SK-N-SH (cell line): ENCODE data around the gene MAMDC2. TPM values are rescaled to one million over a fixed set of nuclear protein-coding genes. Genes with fewer than 3 reads are reported as not detected.

Experiments
- CTCF ChIA-PET: fragments of 300-600, 350-600 bp; formaldehyde crosslinking; extraction: SDS; loops from one replicate; lab custom pipeline; 2021; lab: Yijun Ruan, JAX
- POLR2A ChIA-PET: fragments of 350-600 bp; sonication (Branson Sonifier 250); formaldehyde crosslinking; extraction: SDS; loops from one replicate; lab custom pipeline; 2020; ENCODE audit warnings: antibody characterized with exemption, inconsistent platforms; lab: Yijun Ruan, JAX
- DNase-seq: peaks from one replicate; pipeline ENCODE4 v3.0.0; 2012
- H2AFZ ChIP-seq: fragments of 200-600 bp; sonication (generic); 2 replicates; pipeline ENCODE4 v1.8.1; 2016; ENCODE audit warnings: antibody characterized with exemption, mild to moderate bottlenecking, low read depth
- H3F3A ChIP-seq: fragments of 200-600 bp; sonication (generic); replicated peaks from 2 replicates; pipeline ENCODE3; 2016; ENCODE audit warnings: antibody characterized with exemption, mild to moderate bottlenecking; ENCODE audit not compliant: insufficient read depth
- H3K27ac ChIP-seq, 2 experiments: fragments of 200-500 bp in 1 of 2; fragments of 200-600 bp in 1 of 2; sonication (Bioruptor generic) in 1 of 2; sonication (generic), shearing (Covaris generic) in 1 of 2; 2 replicates each; pipeline versions ENCODE4 v1.5.1 to v1.6.1; 2014 to 2016; ENCODE audit warnings: low read depth in 2 of 2, inconsistent platforms in 1 of 2, low read length in 1 of 2, mild to moderate bottlenecking in 1 of 2, mixed read lengths in 1 of 2
- H3K27me3 ChIP-seq: fragments of 200-600 bp; sonication (generic), shearing (Covaris generic); 2 replicates; pipeline ENCODE4 v1.6.1; 2016; ENCODE audit warnings: mixed run types; ENCODE audit not compliant: insufficient read depth
- H3K36me3 ChIP-seq, 2 experiments: fragments of 200-500 bp in 1 of 2; fragments of 200-600 bp in 1 of 2; sonication (Bioruptor generic) in 1 of 2; sonication (generic) in 1 of 2; replicated peaks in 1 of 2; 2 replicates each; pipeline versions ENCODE3 to v1.5.1; 2014 to 2016; ENCODE audit warnings: low read length in 1 of 2, mild to moderate bottlenecking in 1 of 2; ENCODE audit not compliant: insufficient read depth in 2 of 2, control insufficient read depth in 1 of 2
- H3K4me1 ChIP-seq, 2 experiments: fragments of 200-500 bp in 1 of 2; fragments of 200-600 bp in 1 of 2; sonication (Bioruptor generic) in 1 of 2; sonication (generic), shearing (Covaris generic) in 1 of 2; 2 replicates each; pipeline versions ENCODE4 v1.5.1 to v1.6.1; 2014 to 2016; ENCODE audit warnings: low read depth in 1 of 2, low read length in 1 of 2, mixed run types in 1 of 2; ENCODE audit not compliant: insufficient read depth in 2 of 2, control insufficient read depth in 1 of 2
- H3K4me2 ChIP-seq: fragments of 200-600 bp; sonication (generic), shearing (Covaris generic); 2 replicates; pipeline ENCODE4 v1.6.1; 2017; ENCODE audit warnings: mixed run types
- H3K4me3 ChIP-seq, 2 experiments: fragments of 200-500 bp in 1 of 2; fragments of 200-600 bp in 1 of 2; sonication (Bioruptor generic) in 1 of 2; sonication (generic), shearing (Covaris generic) in 1 of 2; 2 replicates each; pipeline versions ENCODE4 v1.5.1 to v1.8.1; 2014 to 2016; ENCODE audit warnings: low read depth in 2 of 2, inconsistent platforms in 1 of 2, low read length in 1 of 2, mild to moderate bottlenecking in 1 of 2, mixed read lengths in 1 of 2, moderate library complexity in 1 of 2
- H3K79me2 ChIP-seq: fragments of 200-600 bp; sonication (generic); 2 replicates; pipeline ENCODE4 v1.8.1; 2017; ENCODE audit warnings: mild to moderate bottlenecking; ENCODE audit not compliant: insufficient read depth
- H3K9ac ChIP-seq: fragments of 200-600 bp; sonication (generic); 2 replicates; pipeline ENCODE4 v1.6.1; 2017; ENCODE audit warnings: mixed run types
- H3K9me2 ChIP-seq: fragments of 200-600 bp; sonication (generic); 2 replicates; pipeline ENCODE4 v1.6.1; 2017; ENCODE audit warnings: mixed run types
- H3K9me3 ChIP-seq: fragments of 200-600 bp; sonication (generic); 2 replicates; pipeline ENCODE4 v1.6.1; 2017; ENCODE audit warnings: mixed run types, mild to moderate bottlenecking, moderate library complexity
- H4K20me1 ChIP-seq: fragments of 200-600 bp; sonication (generic); 2 replicates; pipeline ENCODE4 v1.6.1; 2017; ENCODE audit warnings: mild to moderate bottlenecking, mixed run types; ENCODE audit not compliant: insufficient read depth
- CHD2 ChIP-seq: fragments of 150-350 bp; IDR thresholded peaks from 2 replicates; pipeline ENCODE4 v1.6.1; 2018; ENCODE audit warnings: low read length; ENCODE audit not compliant: partially characterized antibody
- ELF1 ChIP-seq: IDR thresholded peaks from 2 replicates; pipeline ENCODE4 v1.4.0; 2012
- EP300 ChIP-seq, 2 experiments: IDR thresholded peaks; 2 replicates each; pipeline versions ENCODE4 v1.4.0 to v1.6.1; 2012; ENCODE audit warnings: borderline replicate concordance in 1 of 2, low read depth in 1 of 2, low read length in 1 of 2
- EZH2phosphoT487 ChIP-seq: fragments of 200-600 bp; sonication (generic); IDR thresholded peaks from 2 replicates; pipeline ENCODE4 v1.6.1; 2017; ENCODE audit warnings: low read depth, mixed run types, mild to moderate bottlenecking, antibody characterized with exemption, moderate library complexity, borderline replicate concordance
- GABPA ChIP-seq: IDR thresholded peaks from 2 replicates; pipeline ENCODE4 v1.4.0; 2012; ENCODE audit warnings: low read depth, mild to moderate bottlenecking
- GATA2 ChIP-seq: sonication (generic); formaldehyde crosslinking; IDR thresholded peaks from 2 replicates; pipeline ENCODE4 v1.5.0; 2020; ENCODE audit warnings: mild to moderate bottlenecking, missing genetic modification reagents
- MEF2A ChIP-seq: IDR thresholded peaks from 2 replicates; pipeline ENCODE4 v1.4.0; 2012; ENCODE audit warnings: low read depth, borderline replicate concordance
- NFIC ChIP-seq: IDR thresholded peaks from 2 replicates; pipeline ENCODE4 v1.4.0; 2012; ENCODE audit warnings: borderline replicate concordance
- RAD21 ChIP-seq: IDR thresholded peaks from 2 replicates; pipeline ENCODE4 v1.6.1; 2012; ENCODE audit warnings: mild to moderate bottlenecking, low read length
- RCOR1 ChIP-seq: fragments of 150-350 bp; IDR thresholded peaks from 2 replicates; pipeline ENCODE4 v1.6.1; 2017; ENCODE audit warnings: antibody characterized with exemption, low read length
- REST ChIP-seq: IDR thresholded peaks from 2 replicates; pipeline ENCODE4 v1.6.1; 2012; ENCODE audit warnings: mild to moderate bottlenecking, low read depth, low read length, moderate library complexity
- RXRA ChIP-seq: IDR thresholded peaks from 2 replicates; pipeline ENCODE4 v1.4.0; 2012; ENCODE audit warnings: low read depth, mild to moderate bottlenecking, borderline replicate concordance
- SMC3 ChIP-seq: IDR thresholded peaks from 2 replicates; pipeline ENCODE4 v1.6.1; 2012; ENCODE audit warnings: low read depth, low read length, improper control_type of control experiment
- WGBS: methylation state at CpG from one replicate; pipeline ENCODE4 v1.1.6; 2017; ENCODE audit warnings: low lambda C conversion rate; 5-methylcytosine and 5-hydroxymethylcytosine counted together
- polyA plus RNA-seq, 3 experiments: library from polyadenylated mRNA; depleted of rRNA; stranded (reverse); fragments of >200 nt; gene quantifications; 2 replicates each; pipeline ENCODE4 v1.2.3, GENCODE V29; 2012

The MAMDC2 gene
- polyA plus RNA-seq, 1 of the 3 experiments (the other 2 are of a cell fraction) = not detected

- H3K9me2 ChIP-seq = no peaks in the 10 kb centered on the region
- TF ChIP-seq ELF1 (no peak), REST (no peak), RCOR1 (no peak), EZH2phosphoT487 (no peak), EP300 (IDR thresholded peaks at IDR 0.05; ENCODE audit: borderline replicate concordance in 1 of 2, low read depth in 1 of 2, low read length in 1 of 2) (no peak), SMC3 (no peak), RAD21 (no peak), GABPA (no peak), GATA2 (CRISPR knock-in tag) (no peak)
- TF ChIP-seq, all 33 proteins: peak for 0
- DNase-seq = no peak
- no peak overlapping the region for H3K27ac ChIP-seq
- H3K4me2 ChIP-seq = no peak overlapping the region; the same call in 1 of the 2 replicates
- H3K9ac ChIP-seq = no peak overlapping the region
- POLR2A ChIA-PET = interaction anchor here (0.5 to 1.1 kb wide), 2 partner anchors 156 to 188 kb away, joined by 3 read pairs; no protein-coding TSS in a partner anchor
- 93% methylated on average over 6 of the region's 6 CpGs for WGBS
- H3K27me3 ChIP-seq = no peaks in the 10 kb centered on the region
- H3K36me3 ChIP-seq = peaks cover 60 to 79% of the 10 kb centered on the region in 2 experiments
- peaks cover 39% of the 10 kb centered on the region for H4K20me1 ChIP-seq
- CTCF ChIA-PET = interaction anchor here (1.6 kb wide), 1 partner anchor 22 kb away, joined by 3 read pairs; no protein-coding TSS in a partner anchor
- no peak overlapping the region for H3K4me3 ChIP-seq
- H2AFZ ChIP-seq = no peak overlapping the region
- peaks cover 93% of the 10 kb centered on the region for H3K79me2 ChIP-seq
- peaks cover 12% of the 10 kb centered on the region for H3F3A ChIP-seq
- peaks cover 11 to 15% of the 10 kb centered on the region in 2 experiments; a peak in 3 of 4 replicates for H3K4me1 ChIP-seq
- H3K9me3 ChIP-seq = no peaks in the 10 kb centered on the region
Observed at GRCh38 chr9:70262948-70263347, 219.3 kb downstream of the MAMDC2 start.

GRCh38 chr9:70263421-70263820 is 219.8 kb downstream of the MAMDC2 start:
- no peak overlapping the region for H3K27ac ChIP-seq
- peaks cover 93% of the 10 kb centered on the region for H3K79me2 ChIP-seq
- DNase-seq = no peak
- H3K27me3 ChIP-seq = no peaks in the 10 kb centered on the region
- no peak overlapping the region for H2AFZ ChIP-seq
- H3K9me2 ChIP-seq = no peaks in the 10 kb centered on the region
- peaks cover 12% of the 10 kb centered on the region for H3F3A ChIP-seq
- TF ChIP-seq REST (no peak), CHD2 (no peak), RAD21 (no peak), NFIC (no peak), MEF2A (no peak), RXRA (no peak), EP300 (IDR thresholded peaks at IDR 0.05; ENCODE audit: borderline replicate concordance in 1 of 2, low read depth in 1 of 2, low read length in 1 of 2) (no peak), SMC3 (no peak)
- no peak overlapping the region; the same call in 1 of the 2 replicates for H3K4me2 ChIP-seq
- H3K9me3 ChIP-seq = no peaks in the 10 kb centered on the region
- H4K20me1 ChIP-seq = peaks cover 39% of the 10 kb centered on the region
- H3K4me1 ChIP-seq = peaks cover 6 to 15% of the 10 kb centered on the region in 2 experiments; a peak in 3 of 4 replicates
- WGBS = 67% methylated on average over 1 of the region's 1 CpG
- peaks cover 60 to 83% of the 10 kb centered on the region in 2 experiments for H3K36me3 ChIP-seq
- no peak overlapping the region for H3K4me3 ChIP-seq
- H3K9ac ChIP-seq = no peak overlapping the region
- CTCF ChIA-PET = interaction anchor here (1.6 kb wide), 1 partner anchor 21 kb away, joined by 3 read pairs; no protein-coding TSS in a partner anchor
- POLR2A ChIA-PET = interaction anchor here (1.1 kb wide), 1 partner anchor 155 kb away, joined by 3 read pairs; no protein-coding TSS in a partner anchor
